AG09319 (cell line): ENCODE measurements around the gene CYSRT1.
"Not testable (repeated sequence)": the region's sequence is repeated elsewhere in the genome, so short reads cannot be mapped to it uniquely, and the experiment has no call there.

Source experiments
- DNase-seq: peaks from one replicate; pipeline ENCODE4 v3.0.0-alpha.2; 2010; ENCODE audit warnings: low read depth; ENCODE audit errors: extremely low read depth
- TF ChIP-seq, protein P1 (sequence below): IDR thresholded peaks from 2 replicates; pipeline ENCODE4 v1.5.1; 2011; ENCODE audit warnings: low read depth, mild to moderate bottlenecking, inconsistent platforms, low read length, moderate library complexity

CYSRT1 gene

DNA sequence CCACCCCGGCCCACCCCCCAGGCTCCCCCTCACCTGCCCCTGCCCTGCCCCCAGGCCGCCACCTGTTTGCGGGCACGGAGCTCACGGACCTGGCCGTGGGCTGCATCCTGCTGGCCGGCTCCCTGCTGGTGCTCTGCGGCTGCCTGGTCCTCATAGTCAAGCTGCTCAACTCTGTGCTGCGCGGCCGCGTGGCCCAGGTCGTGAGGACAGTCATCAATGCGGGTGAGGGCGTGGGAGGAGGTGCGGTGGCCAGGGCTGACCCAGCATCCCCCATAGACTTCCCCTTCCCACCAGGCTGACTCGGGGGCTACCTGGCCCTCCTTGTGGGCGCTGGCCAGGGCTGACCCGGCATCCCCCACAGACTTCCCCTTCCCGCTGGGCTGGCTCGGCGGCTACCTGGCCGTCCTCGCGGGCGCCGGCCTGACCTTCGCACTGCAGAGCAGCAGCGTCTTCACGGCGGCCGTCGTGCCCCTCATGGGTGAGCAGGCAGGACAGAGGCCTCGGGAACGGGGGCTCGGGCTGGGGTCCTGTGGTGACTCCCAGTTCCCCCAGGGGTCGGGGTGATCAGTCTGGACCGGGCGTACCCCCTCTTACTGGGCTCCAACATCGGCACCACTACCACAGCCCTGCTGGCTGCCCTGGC lies 9.2 kb downstream of the CYSRT1 start:
- no peak for DNase-seq
- TF ChIP-seq, protein P1, sequence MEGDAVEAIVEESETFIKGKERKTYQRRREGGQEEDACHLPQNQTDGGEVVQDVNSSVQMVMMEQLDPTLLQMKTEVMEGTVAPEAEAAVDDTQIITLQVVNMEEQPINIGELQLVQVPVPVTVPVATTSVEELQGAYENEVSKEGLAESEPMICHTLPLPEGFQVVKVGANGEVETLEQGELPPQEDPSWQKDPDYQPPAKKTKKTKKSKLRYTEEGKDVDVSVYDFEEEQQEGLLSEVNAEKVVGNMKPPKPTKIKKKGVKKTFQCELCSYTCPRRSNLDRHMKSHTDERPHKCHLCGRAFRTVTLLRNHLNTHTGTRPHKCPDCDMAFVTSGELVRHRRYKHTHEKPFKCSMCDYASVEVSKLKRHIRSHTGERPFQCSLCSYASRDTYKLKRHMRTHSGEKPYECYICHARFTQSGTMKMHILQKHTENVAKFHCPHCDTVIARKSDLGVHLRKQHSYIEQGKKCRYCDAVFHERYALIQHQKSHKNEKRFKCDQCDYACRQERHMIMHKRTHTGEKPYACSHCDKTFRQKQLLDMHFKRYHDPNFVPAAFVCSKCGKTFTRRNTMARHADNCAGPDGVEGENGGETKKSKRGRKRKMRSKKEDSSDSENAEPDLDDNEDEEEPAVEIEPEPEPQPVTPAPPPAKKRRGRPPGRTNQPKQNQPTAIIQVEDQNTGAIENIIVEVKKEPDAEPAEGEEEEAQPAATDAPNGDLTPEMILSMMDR: no peak

DNA sequence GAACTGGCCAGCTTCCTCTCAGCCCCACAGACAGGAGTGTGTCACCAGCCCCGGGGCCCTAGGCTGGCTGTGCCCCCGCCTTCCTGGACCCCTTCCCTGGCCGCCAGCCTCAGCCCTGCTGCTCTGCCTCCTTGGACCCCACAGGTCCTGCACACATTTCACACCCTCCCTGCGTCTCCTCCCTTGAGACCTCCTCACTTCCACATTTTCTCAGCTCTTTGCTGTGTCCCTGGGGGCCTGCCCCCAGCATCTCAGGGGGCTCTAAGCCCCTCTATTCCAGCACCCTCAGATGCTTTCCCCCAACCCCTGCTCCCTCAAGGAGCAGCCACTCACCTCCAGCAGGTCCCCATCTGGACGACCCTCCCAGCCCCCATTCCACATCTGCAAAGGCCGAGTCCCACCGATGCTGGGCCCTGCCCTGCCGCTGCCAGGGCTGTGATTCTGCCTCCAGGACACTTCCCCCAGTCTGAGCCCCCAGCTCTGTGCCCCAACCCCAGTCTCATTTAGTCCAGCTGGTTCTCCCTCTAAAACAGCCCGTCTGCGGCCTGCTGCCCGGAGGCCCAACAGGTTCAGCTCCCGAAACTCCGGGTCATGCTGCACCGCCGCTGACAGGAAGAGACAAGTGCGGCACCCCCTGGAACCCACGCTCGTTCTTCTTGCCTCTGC lies 9.9 kb downstream of the CYSRT1 start:
- TF ChIP-seq, protein P1: no peak
- no peak for DNase-seq

DNA sequence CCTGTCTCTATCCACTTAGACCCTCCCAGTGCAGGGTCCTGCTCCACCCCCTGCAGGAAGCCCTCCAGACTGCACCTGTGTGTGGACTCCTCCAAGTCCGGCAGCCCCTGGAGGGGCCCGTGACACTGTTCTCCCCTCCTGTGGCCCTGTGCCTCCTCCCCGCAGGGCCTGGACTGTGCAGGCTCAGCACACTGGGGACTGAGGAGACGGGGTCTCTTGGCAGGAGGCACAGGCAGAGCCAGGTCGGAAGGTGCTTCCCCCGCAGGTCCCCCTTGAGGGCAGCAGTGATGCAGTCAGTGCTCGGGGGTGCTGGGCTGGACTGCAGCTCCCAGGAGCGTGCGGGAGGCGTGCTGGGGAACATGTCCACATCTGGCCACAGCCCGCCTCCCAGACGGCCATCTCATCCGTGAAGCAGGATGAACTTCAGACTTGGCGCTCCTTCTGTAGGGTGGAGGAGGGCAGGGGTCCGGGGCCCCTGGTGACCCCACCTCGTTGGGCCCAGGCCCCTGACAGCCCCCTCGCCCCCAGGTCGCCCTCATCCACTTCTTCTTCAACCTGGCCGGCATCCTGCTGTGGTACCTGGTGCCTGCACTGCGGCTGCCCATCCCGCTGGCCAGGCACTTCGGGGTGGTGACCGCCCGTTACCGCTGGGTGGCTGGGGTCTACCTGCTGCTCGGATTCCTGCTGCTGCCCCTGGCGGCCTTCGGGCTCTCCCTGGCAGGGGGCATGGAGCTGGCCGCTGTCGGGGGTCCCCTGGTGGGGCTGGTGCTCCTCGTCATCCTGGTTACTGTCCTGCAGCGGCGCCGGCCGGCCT lies 10.7 kb downstream of the CYSRT1 start:
- DNase-seq: no peak
- TF ChIP-seq, protein P1: no peak

DNA sequence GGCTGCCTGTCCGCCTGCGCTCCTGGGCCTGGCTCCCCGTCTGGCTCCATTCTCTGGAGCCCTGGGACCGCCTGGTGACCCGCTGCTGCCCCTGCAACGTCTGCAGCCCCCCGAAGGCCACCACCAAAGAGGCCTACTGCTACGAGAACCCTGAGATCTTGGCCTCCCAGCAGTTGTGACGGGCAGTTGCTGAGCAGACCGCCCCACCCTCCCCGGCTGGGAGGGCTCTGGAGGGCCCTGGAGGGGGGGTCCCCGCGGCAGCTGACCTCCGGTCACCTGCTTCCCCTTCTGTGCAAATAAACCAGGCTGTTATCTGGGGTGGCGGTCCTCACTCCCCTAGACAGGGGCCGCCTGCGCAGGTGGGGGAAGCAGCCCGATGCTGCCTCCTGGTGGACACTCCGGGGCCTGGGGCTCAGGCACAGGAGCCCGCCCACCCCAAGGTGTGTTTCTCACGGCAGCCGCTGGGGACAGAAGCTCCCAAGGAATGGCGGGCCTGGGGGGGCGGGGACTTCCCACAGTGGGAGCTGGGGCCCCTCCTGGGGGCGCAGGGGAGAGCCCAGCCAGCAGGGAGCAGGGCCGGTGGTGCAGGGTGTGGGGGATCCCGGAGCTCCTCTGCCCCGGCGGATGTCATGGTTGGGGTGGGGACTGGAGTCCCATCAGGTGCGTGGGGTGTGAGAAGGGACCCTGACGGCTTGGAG lies 11.4 kb downstream of the CYSRT1 start:
- TF ChIP-seq, protein P1: peak; percentile 92
- DNase-seq: peak; percentile 29

DNA sequence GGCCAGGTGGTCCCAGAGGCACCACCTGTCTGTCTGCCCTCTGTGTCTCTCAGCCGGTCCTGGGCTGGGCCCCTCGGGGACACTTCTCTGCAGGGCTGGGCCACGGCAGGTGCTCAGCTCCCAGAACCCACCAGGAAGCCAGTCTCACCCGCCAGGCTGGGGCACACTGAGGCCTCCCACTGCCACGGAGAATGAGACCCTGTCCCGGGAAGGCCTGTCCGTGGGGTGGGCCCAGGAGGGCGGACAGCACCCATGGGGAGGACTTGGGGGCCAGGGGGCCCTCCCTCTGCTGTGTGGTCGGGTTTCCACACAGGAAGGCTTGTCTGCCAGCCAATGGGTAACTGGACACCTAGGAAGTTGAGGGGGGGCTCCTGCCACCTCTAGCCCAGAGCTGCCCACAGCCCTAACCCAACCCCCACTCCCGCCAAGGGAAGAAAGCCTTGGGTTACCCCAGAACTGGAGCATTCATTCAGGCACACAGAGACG lies 12.0 kb downstream of the CYSRT1 start:
- no peak for DNase-seq
- TF ChIP-seq, protein P1: no peak

DNA sequence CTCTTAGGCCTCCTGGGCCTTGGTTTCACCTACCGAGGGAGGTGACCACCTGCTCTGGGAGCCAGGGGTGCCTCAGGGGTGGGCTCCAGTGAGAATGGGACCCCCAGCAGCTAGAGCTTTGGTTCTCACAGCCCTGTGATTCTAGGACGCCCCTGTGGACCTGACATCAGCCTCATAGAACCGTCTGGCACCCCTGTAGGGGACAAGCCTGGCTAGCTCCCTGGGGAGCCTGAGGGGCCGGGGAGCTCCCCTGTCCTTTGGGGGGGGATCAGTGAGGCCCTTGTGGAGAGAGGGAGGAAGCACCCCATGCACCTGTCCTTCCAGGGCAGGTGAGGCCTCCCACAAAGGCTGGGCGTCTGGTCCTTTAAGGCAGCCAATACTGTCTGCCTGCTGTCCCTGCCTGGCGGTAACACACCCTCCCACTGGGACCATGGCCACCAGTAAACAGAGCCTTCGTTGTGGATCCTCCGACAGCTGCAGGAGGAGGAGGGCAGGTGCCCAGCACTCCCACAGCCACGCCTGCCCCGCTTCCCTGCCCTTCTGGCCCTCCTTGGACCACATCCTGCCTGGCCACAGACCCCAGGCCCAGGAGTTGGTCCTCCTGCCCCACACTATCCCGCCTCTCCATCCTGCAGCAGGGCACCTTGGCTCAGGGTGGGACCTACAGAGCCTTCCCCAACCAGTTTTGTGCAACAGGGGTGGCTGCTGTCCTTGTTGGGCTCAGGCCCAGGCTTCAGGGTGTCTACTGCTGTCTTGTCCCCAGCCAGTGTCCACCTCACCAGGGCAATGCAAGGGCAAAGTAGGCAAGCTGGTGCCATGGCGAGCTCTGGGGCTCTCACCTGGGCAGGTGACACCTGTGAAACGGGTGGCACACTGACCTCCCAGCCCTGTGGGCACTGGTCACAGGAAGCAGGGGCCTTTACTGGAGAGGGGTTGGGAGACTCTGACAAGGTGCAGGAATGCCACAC lies 13.1 kb downstream of the CYSRT1 start:
- DNase-seq: no peak
- TF ChIP-seq, protein P1: no peak

DNA sequence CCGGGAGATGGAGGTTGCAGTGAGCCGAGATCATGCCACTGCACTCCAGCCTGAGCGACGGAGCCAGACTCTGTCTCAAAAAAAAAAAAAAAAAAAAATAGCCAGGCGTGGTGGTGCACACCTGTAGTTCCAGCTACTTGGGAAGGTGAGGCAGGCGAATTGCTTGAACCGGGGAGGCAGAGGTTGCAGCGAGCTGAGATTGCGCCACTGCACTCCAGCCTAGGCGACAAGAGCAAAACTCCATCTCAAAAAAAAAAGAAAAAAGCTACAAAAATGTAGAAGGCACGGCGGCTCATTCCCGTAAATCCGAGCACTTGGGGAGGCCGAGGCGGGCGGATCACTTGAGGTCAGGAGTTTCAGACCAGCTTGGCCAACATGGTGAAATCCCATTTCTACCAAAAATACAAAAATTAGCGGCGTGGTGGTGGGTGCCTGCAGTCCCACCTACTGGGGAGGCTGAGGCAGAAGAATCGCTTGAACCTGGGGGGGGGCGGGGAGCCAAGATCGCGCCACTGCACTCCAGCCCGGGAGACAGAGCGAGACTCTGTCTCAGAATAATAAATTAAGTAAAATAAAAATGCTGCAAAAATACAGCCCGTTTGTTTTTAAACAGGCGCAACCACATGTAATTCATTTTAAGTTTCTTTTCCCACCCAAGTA lies 14.7 kb downstream of the CYSRT1 start:
- not testable (repeated sequence) for DNase-seq
